ENCODE data around the gene MVK.

GRCh38 chr12:109630107-109630506 lies 56.5 kb downstream of the MVK start:
- TF ChIP-seq CTCF (conservative IDR thresholded peaks at IDR 0.05; ENCODE audit: low read depth, low read length) (no peak), USF2 (IDR thresholded peaks at IDR 0.05; ENCODE audit: low read depth, low read length) (no peak), MAZ (IDR thresholded peaks at IDR 0.05; ENCODE audit: borderline replicate concordance, low read depth, low read length) (no peak), MXI1 (IDR thresholded peaks at IDR 0.05; ENCODE audit: borderline replicate concordance, low read depth, low read length) (no peak), SMC3 (IDR thresholded peaks at IDR 0.05; ENCODE audit: low read depth, low read length) (no peak)
